ENCODE results near the gene ABHD11.

- TF ChIP-seq EZH2phosphoT487 (IDR thresholded peaks at IDR 0.05; ENCODE audit: borderline replicate concordance, low read length) (no peak), CTCF (IDR thresholded peaks at IDR 0.05; ENCODE audit: low read depth, low read length, poor library complexity, severe bottlenecking) (no peak)
These were observed 17.2 kb downstream of the ABHD11 start for GRCh38 chr7:73721377-73721817.

All from DOHH2 (cell line).